HG02588 (cell line): Measurements from ENCODE around the gene GLDN.

Experiments used
- ATAC-seq: cut with Tn5 transposase; IDR thresholded peaks from one replicate; pipeline ENCODE4 v1.9.1; 2021; ENCODE audit warnings: mild to moderate bottlenecking, moderate library complexity; ENCODE audit not compliant: unreplicated experiment

GLDN gene

DNA sequence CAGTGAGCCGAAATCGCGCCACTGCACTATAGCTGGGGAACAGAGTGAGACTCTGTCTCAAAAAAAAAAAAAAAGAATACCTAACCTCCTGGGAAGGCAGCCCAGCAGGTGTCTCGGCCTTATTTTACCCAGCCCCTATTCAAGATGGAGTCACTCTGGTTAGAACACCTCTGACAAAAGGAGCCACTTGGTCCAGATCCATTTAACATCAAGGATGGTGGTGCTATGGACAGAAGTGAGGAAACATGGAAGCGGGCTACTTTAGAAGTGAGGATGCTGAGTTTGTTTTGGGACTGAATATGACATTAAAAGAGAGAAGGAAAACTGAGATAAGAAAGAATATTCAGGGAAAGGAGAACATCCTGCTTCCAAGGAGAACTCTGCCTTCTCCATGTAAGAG lies 14.7 kb downstream of the GLDN start:
- no peak for ATAC-seq

DNA sequence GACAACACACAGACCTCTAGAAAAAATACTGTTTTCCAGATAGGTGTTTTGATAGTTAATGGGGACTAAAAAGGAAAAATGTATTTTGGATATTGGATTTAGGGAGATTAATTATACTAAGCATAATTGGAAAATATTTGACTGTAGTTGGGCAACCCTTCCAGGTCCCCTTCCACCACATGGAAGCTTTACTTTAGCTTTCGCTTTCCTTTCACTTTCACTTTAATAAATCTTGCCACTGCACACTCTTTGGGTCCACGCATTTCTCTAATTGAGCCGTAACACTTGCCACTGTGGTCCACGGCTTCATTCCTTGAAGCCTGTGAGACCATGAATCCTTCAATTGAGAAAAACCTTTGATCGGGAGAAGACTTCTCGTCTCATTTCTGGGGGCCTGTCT lies 15.5 kb downstream of the GLDN start:
- no peak for ATAC-seq

DNA sequence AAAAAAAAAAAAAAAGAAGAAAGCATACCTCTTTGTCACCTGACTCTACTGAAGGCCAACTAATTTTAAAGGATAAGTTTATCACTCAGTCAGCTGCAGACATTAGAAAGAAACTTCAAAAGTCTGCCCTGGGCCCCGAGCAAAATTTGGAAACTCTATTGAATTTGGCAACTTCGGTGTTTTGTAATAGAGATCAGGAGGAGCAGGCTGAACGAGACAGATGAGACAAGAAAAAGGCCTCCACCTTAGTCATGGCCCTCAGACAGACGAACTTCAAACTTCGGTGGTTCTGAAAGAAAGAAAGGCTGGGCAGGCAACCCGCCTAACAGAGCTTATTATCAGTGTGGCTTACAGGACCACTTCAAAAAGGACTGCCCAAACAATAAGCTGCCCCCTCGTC lies 18.5 kb downstream of the GLDN start:
- no peak for ATAC-seq

DNA sequence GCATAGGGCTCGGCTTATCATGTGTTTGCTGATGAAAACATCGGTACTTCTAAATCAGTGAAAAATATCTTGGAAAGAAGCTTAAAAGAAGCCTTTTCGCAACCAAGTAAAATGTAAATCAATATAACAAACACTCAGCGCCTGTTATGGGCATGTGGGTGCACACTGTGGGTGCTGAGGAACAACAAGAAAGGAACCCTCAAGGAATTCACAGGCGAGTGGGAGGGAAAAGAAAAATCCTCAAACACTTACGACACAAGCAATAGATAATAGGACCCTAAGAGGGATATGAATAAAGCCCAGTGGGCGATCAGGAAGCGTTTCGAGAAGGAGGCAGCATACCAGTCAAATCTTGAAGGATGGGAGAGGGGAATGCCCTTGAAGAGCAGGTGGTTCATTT lies 21.9 kb downstream of the GLDN start:
- no peak for ATAC-seq

DNA sequence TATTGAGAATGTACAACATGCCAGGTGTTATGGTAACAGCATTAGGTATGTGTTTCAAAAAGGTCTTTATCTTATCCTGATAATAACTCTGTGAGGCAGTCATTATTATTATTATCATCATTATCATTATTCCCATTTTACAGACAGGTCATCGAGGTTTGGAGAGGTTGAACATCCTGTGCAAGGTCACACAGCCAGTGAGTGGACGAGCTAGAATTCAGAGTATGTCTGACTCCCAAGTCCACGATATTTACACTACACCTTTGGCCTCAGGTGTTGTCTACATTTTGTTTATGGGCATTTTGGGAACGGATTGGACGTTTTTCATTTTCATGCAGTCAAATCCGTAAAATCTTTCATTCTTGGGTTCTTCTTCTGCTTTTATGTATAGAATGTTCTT lies 24.0 kb downstream of the GLDN start:
- ATAC-seq: no peak

DNA sequence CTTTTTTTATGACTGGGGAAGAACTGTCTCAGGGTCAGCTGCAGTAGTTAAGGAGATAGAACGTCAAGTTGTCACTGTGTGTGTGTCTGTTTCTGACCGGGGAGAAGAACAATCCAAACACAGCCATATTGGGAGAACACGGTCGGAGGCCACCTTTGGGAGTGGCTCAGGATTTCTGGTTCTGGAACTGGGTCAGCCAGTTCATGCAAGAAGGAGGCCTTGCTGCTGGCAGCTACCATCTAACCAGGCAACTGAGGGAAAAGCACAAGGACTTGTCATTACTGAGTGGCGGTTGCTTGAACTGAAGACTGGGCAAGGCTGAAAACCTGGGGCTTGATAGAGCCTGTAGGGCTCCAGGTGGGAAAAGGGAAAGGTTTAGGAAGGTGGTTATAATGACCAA lies 24.6 kb downstream of the GLDN start:
- no peak for ATAC-seq

DNA sequence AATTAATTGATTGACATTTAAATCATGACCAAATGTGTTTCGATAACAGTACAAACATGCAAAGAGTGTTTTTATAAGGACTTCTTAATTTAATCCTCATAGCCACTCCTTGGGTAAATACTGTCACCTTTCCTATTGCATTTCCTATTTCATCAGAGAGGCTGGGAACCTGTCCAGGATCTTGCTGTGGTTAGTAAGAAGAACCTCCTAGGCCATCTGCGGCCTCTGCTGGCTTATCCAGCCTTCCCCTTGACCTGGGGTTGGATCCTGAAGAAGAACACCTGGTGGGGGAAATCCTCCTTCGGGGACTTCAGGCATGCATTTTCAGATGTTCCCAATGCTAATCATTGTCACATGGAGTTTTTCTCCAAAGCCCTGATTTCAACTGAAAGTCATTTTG lies 25.5 kb downstream of the GLDN start:
- no peak for ATAC-seq

DNA sequence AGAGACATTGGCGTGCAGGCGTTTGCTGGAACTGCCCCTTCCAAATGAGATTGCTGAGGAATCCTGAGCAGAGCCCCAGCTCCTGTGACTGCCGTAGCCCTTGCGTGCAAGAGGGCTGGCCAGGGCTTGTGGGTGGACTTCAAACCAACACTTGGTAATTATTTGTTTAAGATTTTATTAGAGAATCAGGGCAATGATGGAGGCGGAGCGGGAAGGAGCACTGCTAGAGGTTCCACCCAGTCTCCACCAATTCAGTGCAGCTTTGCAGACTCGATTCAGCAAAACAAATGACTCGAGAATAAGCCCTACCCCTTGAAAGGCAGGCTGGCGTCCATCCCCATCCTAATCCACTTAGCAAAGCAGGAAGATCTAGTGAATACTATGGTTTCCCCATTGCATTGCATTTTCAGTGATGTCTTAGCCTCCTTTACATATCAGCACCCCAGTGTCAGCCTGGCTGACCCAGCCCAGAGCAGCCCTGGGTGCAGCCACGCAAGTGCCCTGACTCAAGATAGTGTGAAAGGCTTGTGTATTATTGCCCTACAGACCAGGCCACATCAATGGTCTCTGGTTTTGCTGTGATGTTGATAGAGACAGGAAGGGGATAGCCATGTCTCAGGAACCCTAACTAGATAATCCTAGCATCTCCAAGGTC lies 26.0 kb downstream of the GLDN start:
- no peak for ATAC-seq

DNA sequence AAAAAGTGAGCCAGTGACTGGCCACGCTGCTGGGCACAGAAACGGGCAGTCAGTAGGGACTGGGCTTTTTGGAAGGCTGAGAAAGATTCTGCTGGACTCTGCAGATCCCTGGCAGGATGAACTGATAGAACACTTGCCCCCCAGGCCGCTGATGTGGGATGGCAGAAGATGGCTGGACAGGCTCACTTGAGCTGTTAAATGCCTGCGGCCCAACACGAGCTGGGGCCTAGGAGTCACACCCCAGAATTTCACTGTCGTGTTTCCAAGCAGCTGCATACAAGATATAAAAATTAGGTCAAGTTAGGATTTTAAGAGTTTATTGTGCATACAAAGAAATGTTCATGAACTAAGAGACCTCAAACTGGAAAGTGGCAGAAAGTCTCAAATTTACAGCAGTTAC lies 26.9 kb downstream of the GLDN start:
- ATAC-seq: no peak

DNA sequence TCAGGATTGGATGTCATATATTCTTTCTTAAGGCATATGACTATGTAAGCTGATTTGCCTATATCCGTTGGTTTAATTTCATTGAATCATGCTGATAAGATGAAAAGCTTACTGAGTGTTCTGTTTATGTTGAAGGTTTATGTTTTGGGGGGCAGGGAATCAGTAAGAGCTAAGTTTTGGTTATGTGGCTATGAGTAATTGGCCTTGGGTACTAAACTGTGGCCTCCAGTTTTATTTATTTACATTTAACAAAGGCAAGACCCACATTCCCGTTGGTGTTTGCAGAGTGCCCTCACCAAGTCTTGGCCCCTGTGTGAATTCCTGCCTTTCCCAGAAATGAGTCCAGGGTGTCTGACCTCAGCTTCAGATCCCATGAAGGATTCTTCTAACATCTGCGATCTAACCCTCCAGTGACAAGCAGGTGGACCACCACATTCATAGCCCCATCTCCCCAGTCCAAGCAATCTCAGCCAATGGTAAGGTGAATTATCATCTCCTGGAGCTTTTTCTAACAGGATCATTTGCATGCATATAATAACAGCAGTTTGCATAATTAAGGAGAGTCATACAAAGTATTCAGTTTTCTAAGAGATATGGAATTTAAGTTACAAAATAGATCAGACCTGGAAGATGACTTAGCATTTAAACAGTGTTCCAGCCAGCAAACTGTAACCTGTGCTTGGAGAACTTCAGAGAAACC lies 27.4 kb downstream of the GLDN start:
- no peak for ATAC-seq

DNA sequence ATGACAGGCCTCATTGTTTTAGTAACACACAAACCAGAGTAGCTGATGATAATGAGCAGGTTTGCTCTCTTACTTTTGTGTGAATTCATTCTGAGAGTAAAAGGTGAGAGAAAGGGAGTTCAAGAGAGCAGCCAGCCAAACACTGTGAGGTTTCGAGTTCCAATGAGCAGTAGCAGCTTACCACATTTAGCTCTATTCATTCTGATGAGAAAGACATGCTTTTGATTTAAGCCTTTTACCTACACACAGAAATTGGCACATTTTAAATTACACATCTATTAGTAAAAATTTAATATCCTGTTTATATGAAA lies 28.0 kb downstream of the GLDN start:
- no peak for ATAC-seq

DNA sequence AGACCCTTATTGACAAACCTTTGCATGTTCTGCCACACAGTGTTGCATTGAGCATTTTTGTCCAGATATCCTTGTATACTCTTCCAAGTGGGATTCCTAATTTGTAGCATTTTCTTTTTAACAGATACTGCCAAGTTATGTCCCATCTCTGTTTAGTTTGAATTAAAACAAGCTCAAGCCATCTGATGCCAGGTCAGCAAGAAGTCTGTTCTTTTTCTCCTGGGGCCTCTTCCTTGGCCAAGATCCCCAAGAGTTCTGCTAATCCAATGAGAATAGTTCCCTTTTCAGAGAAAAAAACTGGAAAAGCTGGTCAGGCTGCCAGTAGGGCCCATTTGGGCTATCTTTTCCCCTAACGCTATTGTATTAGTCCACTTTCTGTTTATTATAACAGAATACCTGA lies 29.8 kb downstream of the GLDN start:
- no peak for ATAC-seq

DNA sequence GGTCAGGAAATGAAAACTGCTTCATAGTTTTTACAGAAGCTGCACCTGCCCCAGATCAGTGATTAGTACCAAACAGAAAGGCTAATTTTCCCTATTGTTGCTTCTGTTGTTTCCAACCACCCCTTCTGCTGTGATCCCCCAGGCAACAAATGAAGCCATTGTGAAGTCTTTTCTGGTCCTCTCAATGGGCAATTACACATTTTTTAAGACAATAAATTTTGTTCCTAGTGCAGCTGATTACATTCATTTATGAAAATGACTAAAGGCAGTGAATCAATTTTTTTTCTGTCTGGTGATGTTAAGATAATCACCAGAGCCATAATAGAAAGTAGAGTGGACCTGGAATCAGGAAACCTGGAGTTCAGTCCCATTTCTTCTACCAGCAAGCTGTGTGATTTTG lies 32.7 kb downstream of the GLDN start:
- no peak for ATAC-seq

DNA sequence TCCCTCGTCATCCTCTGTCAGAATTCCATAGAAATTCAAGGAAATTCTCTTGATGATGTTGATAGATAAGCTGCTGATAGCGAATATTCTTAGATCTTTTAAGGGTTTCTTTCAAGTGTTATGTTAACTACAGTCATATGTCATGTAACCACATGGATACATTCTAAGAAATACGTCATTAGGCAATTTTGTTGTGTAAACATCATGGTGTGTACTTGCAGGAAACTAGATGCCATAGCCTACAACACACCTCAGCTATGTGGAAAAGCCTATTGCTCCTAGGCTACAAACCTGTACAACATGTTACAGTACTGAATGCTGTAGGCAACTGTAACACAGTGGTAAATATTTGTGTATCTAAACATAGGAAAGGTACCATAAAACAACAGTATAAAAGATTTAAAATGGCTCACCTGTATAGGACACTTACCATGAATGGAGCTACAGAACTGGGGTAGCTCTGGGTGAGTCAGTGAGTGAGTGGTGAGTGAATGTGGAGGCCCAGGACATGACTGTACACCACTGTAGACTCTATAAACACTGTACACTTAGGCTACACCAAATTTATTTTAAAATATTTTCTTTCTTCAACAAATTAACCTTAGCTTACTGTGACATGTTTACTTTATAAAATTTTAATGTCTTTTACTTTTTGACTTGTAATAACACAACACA lies 34.6 kb downstream of the GLDN start:
- no peak for ATAC-seq

DNA sequence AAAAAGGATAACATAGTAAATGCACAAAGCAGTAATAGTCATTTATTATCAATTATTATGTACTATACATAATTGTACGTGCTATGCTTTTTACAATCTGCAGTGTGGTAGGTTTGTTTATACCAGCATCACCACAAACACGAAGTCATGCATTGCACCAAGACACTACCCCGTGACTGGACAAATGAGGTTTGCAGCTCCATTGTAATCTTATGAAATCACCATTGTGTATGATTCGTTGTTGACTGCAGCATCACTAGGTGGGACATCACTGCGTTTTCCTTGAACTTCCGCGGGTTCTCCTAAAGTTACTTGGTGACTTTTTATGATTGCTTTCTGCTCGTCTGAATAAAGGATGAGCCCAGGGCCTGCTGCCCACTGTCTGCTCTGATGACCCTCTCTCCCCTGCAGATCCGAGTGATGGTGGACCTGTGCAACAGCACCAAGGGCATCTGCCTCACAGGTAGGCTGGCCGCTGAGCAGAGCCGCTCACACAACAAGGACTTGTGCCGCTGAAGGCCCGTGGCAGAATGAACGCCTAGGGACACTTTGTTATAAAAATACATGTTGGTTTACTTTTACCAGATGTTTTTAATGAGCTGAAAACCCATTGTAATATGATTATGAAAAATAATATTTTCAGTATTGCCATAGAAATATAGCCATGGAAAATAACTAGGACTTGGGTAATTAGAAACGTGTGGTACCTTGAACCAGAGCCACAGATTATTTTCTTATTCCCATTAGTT lies 35.8 kb downstream of the GLDN start:
- no peak for ATAC-seq

DNA sequence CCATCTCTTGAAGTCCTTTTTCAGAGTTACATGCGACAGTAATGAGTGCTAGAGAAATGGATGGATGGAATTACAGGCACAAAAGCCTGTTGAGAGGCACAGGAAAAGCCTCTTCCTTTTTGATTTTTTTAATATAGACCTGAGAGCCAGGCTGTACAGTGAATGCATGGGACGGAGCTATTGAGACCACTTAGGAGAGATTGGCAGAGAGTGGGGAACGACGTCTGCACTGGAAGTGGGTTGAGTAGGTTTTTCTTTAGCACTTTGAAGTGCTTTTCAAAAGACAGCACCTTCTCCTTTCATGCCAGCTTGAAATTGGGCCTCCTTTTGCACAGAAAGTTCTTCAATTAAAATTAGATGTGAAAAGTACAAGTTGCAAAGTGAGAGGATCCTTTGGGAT lies 37.0 kb downstream of the GLDN start:
- ATAC-seq: no peak

DNA sequence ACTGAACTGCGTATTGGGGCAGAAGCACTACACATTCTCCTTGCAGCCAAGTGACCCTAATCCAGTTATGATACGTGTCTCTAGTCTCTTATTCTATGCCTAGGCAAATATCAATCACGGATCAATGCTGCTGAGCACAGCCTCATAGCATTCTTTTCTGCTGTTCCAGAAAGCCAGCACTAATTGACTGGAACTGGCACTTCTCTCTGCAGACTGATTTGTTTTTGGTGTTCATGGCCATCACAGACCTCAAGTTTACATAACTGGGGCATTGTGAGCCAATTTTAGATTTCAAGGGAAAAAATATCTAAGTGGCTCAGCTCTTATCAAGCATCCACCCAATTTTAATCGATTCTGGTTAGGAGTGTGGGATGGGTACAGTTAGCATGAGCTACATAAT lies 37.9 kb downstream of the GLDN start:
- ATAC-seq: no peak

DNA sequence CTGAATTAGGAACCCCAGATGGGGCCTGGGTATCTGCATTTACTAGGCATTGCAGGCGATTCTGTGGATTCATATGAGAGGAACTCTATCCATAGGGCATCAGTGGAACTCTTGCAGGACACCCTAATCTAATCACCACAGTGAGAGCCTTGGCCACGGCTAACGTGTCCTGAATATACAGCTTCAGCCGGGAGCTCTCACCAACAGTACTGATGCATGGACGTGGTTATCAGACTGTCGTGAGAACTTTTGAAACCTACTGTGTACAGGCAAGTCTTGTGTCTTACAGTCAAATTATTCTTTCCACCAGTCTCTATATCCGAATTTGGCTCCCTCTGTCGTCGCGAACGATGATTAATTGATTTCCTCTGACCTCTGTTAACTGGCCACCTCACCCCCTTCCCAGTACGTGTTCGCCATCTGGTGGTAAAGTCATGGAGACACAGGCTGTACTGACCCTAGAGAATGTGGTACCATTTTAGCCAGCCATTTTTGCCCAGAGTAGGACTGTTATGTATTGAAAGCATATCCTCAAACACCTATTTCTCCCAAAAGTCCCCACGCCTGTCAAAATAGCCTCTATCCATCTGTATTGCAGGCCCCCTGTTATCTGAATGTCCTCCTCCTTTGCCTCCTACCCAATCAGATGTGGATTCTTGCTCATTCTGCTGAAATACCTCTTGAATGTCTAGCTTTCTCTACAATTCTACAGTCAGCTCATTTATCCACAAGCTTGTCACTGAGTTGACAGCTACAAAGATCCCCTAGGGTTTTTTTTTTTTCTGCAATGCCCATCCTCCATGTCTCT lies 39.7 kb downstream of the GLDN start:
- no peak for ATAC-seq

DNA sequence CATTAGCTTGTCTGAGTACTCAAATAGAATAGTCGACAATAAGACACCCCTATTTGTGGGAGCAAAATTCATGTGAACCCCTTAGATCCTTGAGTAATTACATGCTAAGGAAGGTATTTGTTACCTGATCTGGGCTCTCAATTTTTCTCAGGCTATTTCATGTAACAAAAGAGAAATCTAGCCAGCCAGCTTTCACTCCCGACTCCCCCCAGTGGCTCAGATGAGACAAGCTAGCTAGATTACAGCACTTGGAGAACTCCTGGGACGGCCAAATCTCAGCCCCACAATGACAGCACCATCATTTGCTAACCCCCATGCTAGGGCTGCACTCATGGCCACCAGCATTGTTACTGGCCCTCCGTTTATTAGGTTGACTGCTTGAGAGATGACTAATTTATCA lies 41.3 kb downstream of the GLDN start:
- ATAC-seq: no peak

DNA sequence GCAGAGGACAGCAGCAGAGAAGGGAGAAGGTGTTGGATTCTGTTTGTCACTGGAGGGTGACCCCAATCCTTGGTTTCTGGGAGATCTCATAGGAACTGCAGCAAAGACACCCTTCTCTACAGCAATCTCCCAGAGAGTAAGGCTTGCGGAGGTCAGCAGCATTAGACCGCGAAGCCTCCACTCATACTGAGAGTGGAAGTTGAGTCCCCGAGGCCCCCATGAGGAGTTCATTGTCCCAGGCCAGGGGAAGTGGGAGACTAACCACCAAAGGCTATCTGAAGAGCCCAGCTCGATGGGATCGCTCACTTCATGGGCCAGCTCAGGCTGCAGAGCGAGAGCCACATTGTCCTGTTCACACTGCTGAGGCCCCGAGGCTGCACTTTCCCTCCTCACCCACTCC lies 44.6 kb downstream of the GLDN start:
- no peak for ATAC-seq

DNA sequence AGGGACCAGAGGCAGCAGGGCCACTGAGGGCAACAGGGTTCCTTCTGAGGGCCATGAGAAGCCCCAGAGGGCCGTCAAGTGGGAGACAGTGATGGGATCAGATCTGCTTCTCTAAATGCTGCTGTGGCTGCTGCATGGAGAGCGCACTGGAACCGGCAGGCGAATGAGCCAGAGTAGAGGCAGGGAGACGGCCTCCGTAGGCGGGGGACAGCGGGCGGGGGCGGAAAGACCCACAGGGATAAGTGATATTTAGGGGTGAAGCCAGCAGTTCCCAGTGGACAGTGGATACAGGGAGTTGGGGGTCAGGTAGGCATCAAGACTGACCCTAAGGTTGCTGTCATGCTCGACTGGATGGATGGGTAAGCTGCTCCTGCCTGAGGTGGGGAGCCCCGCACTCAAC lies 45.0 kb downstream of the GLDN start:
- no peak for ATAC-seq
